ENCODE measurements around the gene RNF43. TPM values are rescaled to one million over a fixed set of nuclear protein-coding genes. Genes with fewer than 3 reads are reported as not detected.

The RNF43 gene
- total and polyA plus RNA-seq, 2 of the 13 experiments (the other 11 are each of a cell fraction or from before 2014, with no cell fraction given), result 31.0 to 53.4 TPM

GRCh38 chr17:58381124-58382035 is 36.0 kb downstream of the RNF43 start (continued):
- peak; percentile 83; the same call in 1 of the 2 replicates for TF ChIP-seq ARID4A (CRISPR knock-in tag; IDR thresholded peaks at IDR 0.05; ENCODE audit: borderline replicate concordance)
- TF ChIP-seq ZNF597 (CRISPR knock-in tag; IDR thresholded peaks at IDR 0.05), result no peak
- TF ChIP-seq ZNF644 (CRISPR knock-in tag; IDR thresholded peaks at IDR 0.05; ENCODE audit: low read depth), result peak; percentile 98
- TF ChIP-seq SRSF9 (IDR thresholded peaks at IDR 0.05; ENCODE audit: borderline replicate concordance, insufficient read depth, low read depth, low read length, poor library complexity, severe bottlenecking), result no peak
- no peak for TF ChIP-seq HOXA9 (CRISPR knock-in tag; IDR thresholded peaks at IDR 0.05; ENCODE audit: borderline replicate concordance)
- no peak for TF ChIP-seq ISX (CRISPR knock-in tag; conservative IDR thresholded peaks at IDR 0.05)
- TF ChIP-seq PRDM15 (CRISPR knock-in tag; IDR thresholded peaks at IDR 0.05), result peak; percentile 97
- peak; percentile 97 for TF ChIP-seq HDAC2 (CRISPR knock-in tag; IDR thresholded peaks at IDR 0.05)
- peak; percentile 80; the same call in 1 of the 2 replicates for TF ChIP-seq RFXANK (CRISPR knock-in tag; IDR thresholded peaks at IDR 0.05)
- TF ChIP-seq NR2C2 (CRISPR knock-in tag; IDR thresholded peaks at IDR 0.05; ENCODE audit: borderline replicate concordance), result peak; percentile 36; the same call in 1 of the 2 replicates
- no peak for TF ChIP-seq PBX3 (CRISPR knock-in tag; IDR thresholded peaks at IDR 0.05; ENCODE audit: borderline replicate concordance)
- no peak for TF ChIP-seq ZNF841 (CRISPR knock-in tag; IDR thresholded peaks at IDR 0.05; ENCODE audit: borderline replicate concordance)
- TF ChIP-seq SP4 (CRISPR knock-in tag; IDR thresholded peaks at IDR 0.05), result peak; percentile 83
- TF ChIP-seq U2AF2 (IDR thresholded peaks at IDR 0.05; ENCODE audit: low read depth, low read length), result no peak
- no peak for TF ChIP-seq ZNF251 (CRISPR knock-in tag; IDR thresholded peaks at IDR 0.05)
- TF ChIP-seq TAF15 (IDR thresholded peaks at IDR 0.05; ENCODE audit: low read depth, low read length, poor library complexity, severe bottlenecking), result no peak
- peak; percentile 95 for TF ChIP-seq KDM4B (CRISPR knock-in tag; IDR thresholded peaks at IDR 0.05)
